Gastroesophageal sphincter (tissue), 3 donors: Measurements from ENCODE around the gene ANKMY2.

Experiments used
- EP300 ChIP-seq: sonication (generic); formaldehyde crosslinking; IDR thresholded peaks from one replicate; pipeline ENCODE4 v1.6.1; 2017; ENCODE audit warnings: antibody characterized with exemption, mild to moderate bottlenecking
- POLR2A ChIP-seq, 2 donors: fragments of 450-650 bp; IDR thresholded peaks; one replicate each; pipeline ENCODE4 v1.6.1; 2017; ENCODE audit warnings: antibody characterized with exemption in 2 of 2, mild to moderate bottlenecking in 2 of 2, moderate library complexity in 1 of 2
- TF ChIP-seq, protein P1 (sequence below), 4 experiments: fragments of 200-600 bp in 2 of 4; fragments of 450-650 bp in 2 of 4; sonication (generic) in 1 of 4; IDR thresholded peaks; one replicate each; pipeline ENCODE4 v1.5.1; 2017 to 2019; ENCODE audit warnings: antibody characterized with exemption in 4 of 4, mild to moderate bottlenecking in 2 of 4, moderate library complexity in 2 of 4

GRCh38 chr7:16670731-16671344, 25.3 kb upstream of the ANKMY2 start:
- TF ChIP-seq EP300 (no peak), POLR2A (IDR thresholded peaks at IDR 0.05) (no peak)
- TF ChIP-seq, protein P1, sequence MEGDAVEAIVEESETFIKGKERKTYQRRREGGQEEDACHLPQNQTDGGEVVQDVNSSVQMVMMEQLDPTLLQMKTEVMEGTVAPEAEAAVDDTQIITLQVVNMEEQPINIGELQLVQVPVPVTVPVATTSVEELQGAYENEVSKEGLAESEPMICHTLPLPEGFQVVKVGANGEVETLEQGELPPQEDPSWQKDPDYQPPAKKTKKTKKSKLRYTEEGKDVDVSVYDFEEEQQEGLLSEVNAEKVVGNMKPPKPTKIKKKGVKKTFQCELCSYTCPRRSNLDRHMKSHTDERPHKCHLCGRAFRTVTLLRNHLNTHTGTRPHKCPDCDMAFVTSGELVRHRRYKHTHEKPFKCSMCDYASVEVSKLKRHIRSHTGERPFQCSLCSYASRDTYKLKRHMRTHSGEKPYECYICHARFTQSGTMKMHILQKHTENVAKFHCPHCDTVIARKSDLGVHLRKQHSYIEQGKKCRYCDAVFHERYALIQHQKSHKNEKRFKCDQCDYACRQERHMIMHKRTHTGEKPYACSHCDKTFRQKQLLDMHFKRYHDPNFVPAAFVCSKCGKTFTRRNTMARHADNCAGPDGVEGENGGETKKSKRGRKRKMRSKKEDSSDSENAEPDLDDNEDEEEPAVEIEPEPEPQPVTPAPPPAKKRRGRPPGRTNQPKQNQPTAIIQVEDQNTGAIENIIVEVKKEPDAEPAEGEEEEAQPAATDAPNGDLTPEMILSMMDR (IDR thresholded peaks at IDR 0.05), result no peak
